MCF 10A (cell line): Measurements from ENCODE around the gene NDUFS5. TPM values are rescaled to one million over a fixed set of nuclear protein-coding genes. Genes with fewer than 3 reads are reported as not detected.

ENCODE experiments used
- BruUV-seq: library from RNA; stranded (reverse); fragments of 400-500 nt; replicated peaks from 2 replicates; lab custom pipeline; 2021; lab: Mats Ljungman, UMichigan
- CTCF ChIA-PET: fragments of 300-600 bp; sonication (Branson Sonifier 250); formaldehyde crosslinking; extraction: SDS; loops from one replicate; lab custom pipeline; 2021; ENCODE audit warnings: antibody characterized with exemption, inconsistent platforms; lab: Yijun Ruan, JAX
- POLR2A ChIA-PET: fragments of 300-600, 350-650 bp; sonication (Branson Sonifier 250); formaldehyde crosslinking; extraction: SDS; loops from one replicate; lab custom pipeline; 2020; ENCODE audit warnings: antibody characterized with exemption, inconsistent platforms; lab: Yijun Ruan, JAX
- DNase-seq: peaks from one replicate; pipeline ENCODE4 v3.0.0-alpha.2; 2018; ENCODE audit not compliant: unreplicated experiment
- H3K27ac Mint-ChIP-seq: one replicate; pipeline ENCODE4 v1.8.0; 2022; ENCODE audit warnings: mild to moderate bottlenecking, low read depth, mixed read lengths; ENCODE audit not compliant: unreplicated experiment
- H3K27me3 Mint-ChIP-seq: one replicate; pipeline ENCODE4 v1.8.0; 2022; ENCODE audit warnings: mixed read lengths; ENCODE audit not compliant: insufficient read depth, unreplicated experiment
- H3K36me3 Mint-ChIP-seq: one replicate; pipeline ENCODE4 v1.8.0; 2022; ENCODE audit warnings: mild to moderate bottlenecking, moderate library complexity, mixed read lengths; ENCODE audit not compliant: insufficient read depth, unreplicated experiment
- H3K4me1 Mint-ChIP-seq: one replicate; pipeline ENCODE4 v1.8.0; 2022; ENCODE audit warnings: mixed read lengths; ENCODE audit not compliant: insufficient read depth, unreplicated experiment
- H3K4me3 Mint-ChIP-seq: one replicate; pipeline ENCODE4 v1.8.0; 2022; ENCODE audit warnings: mild to moderate bottlenecking, moderate library complexity, mixed read lengths; ENCODE audit not compliant: unreplicated experiment
- H3K9me3 Mint-ChIP-seq: one replicate; pipeline ENCODE4 v1.8.0; 2022; ENCODE audit warnings: mixed read lengths; ENCODE audit not compliant: unreplicated experiment
- CTCF ChIP-seq: fragments of 200-600 bp; IDR thresholded peaks from one replicate; pipeline ENCODE4 v1.8.0; 2022; ENCODE audit warnings: antibody characterized with exemption, mild to moderate bottlenecking; ENCODE audit not compliant: unreplicated experiment
- intact Hi-C: fragments of 100-400 bp; cut with micrococcal nuclease; formaldehyde crosslinking; loops from 2 replicates; pipeline ENCODE4 v1.14.1; 2022
- total RNA-seq: library from RNA; stranded (reverse); gene quantifications from 2 replicates; pipeline ENCODE4 v1.2.3, GENCODE V29; 2022

NDUFS5 gene
- total RNA-seq, 1 experiment from 2014 or later: 233 TPM

GRCh38 chr1:38997901-38998190, 28.3 kb upstream of the NDUFS5 start:
- H3K9me3 Mint-ChIP-seq: no peaks in the 10 kb centered on the region
- peaks cover 6% of the 10 kb centered on the region for H3K4me1 Mint-ChIP-seq
- no peak overlapping the region for H3K4me3 Mint-ChIP-seq
- BruUV-seq: no TSS peak
- DNase-seq: no peak
- intact Hi-C loops: no loop called here
- no peak for TF ChIP-seq CTCF
- peak overlapping the region; percentile 70 for H3K27ac Mint-ChIP-seq
- peaks cover 84% of the 10 kb centered on the region for H3K36me3 Mint-ChIP-seq
- CTCF ChIA-PET: interaction anchor here (0.7 to 1.0 kb wide), 2 partner anchors 93 to 95 kb away, joined by 3 to 4 read pairs; no protein-coding TSS in a partner anchor
- H3K27me3 Mint-ChIP-seq: no peaks in the 10 kb centered on the region
- POLR2A ChIA-PET: interaction anchor here (0.6 to 0.9 kb wide), 3 partner anchors 14 to 31 kb away, joined by 3 to 5 read pairs (median 3); partner anchors contain the start of gene NDUFS5

GRCh38 chr1:39001516-39002421, 24.4 kb upstream of the NDUFS5 start:
- Mint-ChIP-seq H3K36me3 (peaks cover 91% of the 10 kb centered on the region), H3K27me3 (no peaks in the 10 kb centered on the region), H3K27ac (no peak overlapping the region), H3K4me1 (peaks cover 6% of the 10 kb centered on the region), H3K9me3 (no peaks in the 10 kb centered on the region), H3K4me3 (no peak overlapping the region)
- ChIA-PET POLR2A (interaction anchor here (2.4 to 3.5 kb wide), 2 partner anchors 9 to 25 kb away, joined by 8 to 20 read pairs; partner anchors contain the start of gene NDUFS5), CTCF (no interaction called here)
- TF ChIP-seq CTCF: no peak
- no TSS peak for BruUV-seq
- no peak for DNase-seq
- intact Hi-C loops: no loop called here

GRCh38 chr1:39003281-39003680, 22.9 kb upstream of the NDUFS5 start:
- TF ChIP-seq CTCF: no peak
- H3K4me1 Mint-ChIP-seq: peaks cover 6% of the 10 kb centered on the region
- H3K4me3 Mint-ChIP-seq: no peak overlapping the region
- CTCF ChIA-PET: interaction anchor here (0.6 kb wide), 1 partner anchor 93 kb away, joined by 4 read pairs; no protein-coding TSS in a partner anchor
- peaks cover 90% of the 10 kb centered on the region for H3K36me3 Mint-ChIP-seq
- no TSS peak for BruUV-seq
- H3K27ac Mint-ChIP-seq: no peak overlapping the region
- no peaks in the 10 kb centered on the region for H3K27me3 Mint-ChIP-seq
- intact Hi-C loops: no loop called here
- no peak for DNase-seq
- POLR2A ChIA-PET: interaction anchor here (0.6 to 3.5 kb wide), 6 partner anchors 11 to 23 kb away, joined by 3 to 20 read pairs (median 4); partner anchors contain the start of gene NDUFS5
- no peaks in the 10 kb centered on the region for H3K9me3 Mint-ChIP-seq

- no peak for DNase-seq
- peak overlapping the region; percentile 16 for H3K27ac Mint-ChIP-seq
- TF ChIP-seq CTCF: no peak
- no peak overlapping the region for H3K4me3 Mint-ChIP-seq
- no peaks in the 10 kb centered on the region for H3K27me3 Mint-ChIP-seq
- POLR2A ChIA-PET: interaction anchor here (0.6 to 3.5 kb wide), 6 partner anchors 11 to 22 kb away, joined by 3 to 20 read pairs (median 4); partner anchors contain the start of gene NDUFS5
- H3K36me3 Mint-ChIP-seq: peaks cover 95% of the 10 kb centered on the region
- H3K4me1 Mint-ChIP-seq: peaks cover 6% of the 10 kb centered on the region
- BruUV-seq: no TSS peak
- CTCF ChIA-PET: no interaction called here
- intact Hi-C loops: no loop called here
- H3K9me3 Mint-ChIP-seq: no peaks in the 10 kb centered on the region
These were observed 22.4 kb upstream of the NDUFS5 start for GRCh38 chr1:39003794-39004193.
